ENCODE data around the gene LRRC8D. TPM values are rescaled to one million over a fixed set of nuclear protein-coding genes. Genes with fewer than 3 reads are reported as not detected.

The LRRC8D gene
- total and polyA plus RNA-seq, 2 donors from 2014 or later, result 16.3 to 36.6 TPM

GRCh38 chr1:89936694-89937093 lies 115.9 kb downstream of the LRRC8D start:
- TF ChIP-seq, protein P1, sequence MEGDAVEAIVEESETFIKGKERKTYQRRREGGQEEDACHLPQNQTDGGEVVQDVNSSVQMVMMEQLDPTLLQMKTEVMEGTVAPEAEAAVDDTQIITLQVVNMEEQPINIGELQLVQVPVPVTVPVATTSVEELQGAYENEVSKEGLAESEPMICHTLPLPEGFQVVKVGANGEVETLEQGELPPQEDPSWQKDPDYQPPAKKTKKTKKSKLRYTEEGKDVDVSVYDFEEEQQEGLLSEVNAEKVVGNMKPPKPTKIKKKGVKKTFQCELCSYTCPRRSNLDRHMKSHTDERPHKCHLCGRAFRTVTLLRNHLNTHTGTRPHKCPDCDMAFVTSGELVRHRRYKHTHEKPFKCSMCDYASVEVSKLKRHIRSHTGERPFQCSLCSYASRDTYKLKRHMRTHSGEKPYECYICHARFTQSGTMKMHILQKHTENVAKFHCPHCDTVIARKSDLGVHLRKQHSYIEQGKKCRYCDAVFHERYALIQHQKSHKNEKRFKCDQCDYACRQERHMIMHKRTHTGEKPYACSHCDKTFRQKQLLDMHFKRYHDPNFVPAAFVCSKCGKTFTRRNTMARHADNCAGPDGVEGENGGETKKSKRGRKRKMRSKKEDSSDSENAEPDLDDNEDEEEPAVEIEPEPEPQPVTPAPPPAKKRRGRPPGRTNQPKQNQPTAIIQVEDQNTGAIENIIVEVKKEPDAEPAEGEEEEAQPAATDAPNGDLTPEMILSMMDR (IDR thresholded peaks at IDR 0.05; ENCODE audit: borderline replicate concordance, extremely low read depth, insufficient read depth), result no peak
- intact Hi-C loops (cut with DNase I), result no loop called here
- Histone ChIP-seq H3K27ac (ENCODE audit: low read depth in 2 of 2, low read length in 2 of 2) (no peak overlapping the region), H3K4me1 (ENCODE audit: control insufficient read depth in 2 of 3, insufficient read depth in 2 of 3, low read depth in 1 of 3, low read length in 3 of 3) (peaks cover 0 to 3% (median 0%) of the 10 kb centered on the region in 3 donors), H3K9me3 (ENCODE audit: control insufficient read depth in 2 of 3, insufficient read depth in 1 of 3, low read length in 3 of 3) (no peaks in the 10 kb centered on the region), H3K27me3 (ENCODE audit: control insufficient read depth, insufficient read depth, low read length) (no peaks in the 10 kb centered on the region), H3K4me3 (ENCODE audit: low read length in 3 of 3) (no peak overlapping the region), H3K36me3 (ENCODE audit: control insufficient read depth in 2 of 3, insufficient read depth in 3 of 3, low read length in 3 of 3) (peaks cover 3 to 17% (median 14%) of the 10 kb centered on the region in 3 donors), H3K9ac (ENCODE audit: low read length in 3 of 3) (no peak overlapping the region)
- no peak for FAIRE-seq
- DNase-seq, result no peak

DNA sequence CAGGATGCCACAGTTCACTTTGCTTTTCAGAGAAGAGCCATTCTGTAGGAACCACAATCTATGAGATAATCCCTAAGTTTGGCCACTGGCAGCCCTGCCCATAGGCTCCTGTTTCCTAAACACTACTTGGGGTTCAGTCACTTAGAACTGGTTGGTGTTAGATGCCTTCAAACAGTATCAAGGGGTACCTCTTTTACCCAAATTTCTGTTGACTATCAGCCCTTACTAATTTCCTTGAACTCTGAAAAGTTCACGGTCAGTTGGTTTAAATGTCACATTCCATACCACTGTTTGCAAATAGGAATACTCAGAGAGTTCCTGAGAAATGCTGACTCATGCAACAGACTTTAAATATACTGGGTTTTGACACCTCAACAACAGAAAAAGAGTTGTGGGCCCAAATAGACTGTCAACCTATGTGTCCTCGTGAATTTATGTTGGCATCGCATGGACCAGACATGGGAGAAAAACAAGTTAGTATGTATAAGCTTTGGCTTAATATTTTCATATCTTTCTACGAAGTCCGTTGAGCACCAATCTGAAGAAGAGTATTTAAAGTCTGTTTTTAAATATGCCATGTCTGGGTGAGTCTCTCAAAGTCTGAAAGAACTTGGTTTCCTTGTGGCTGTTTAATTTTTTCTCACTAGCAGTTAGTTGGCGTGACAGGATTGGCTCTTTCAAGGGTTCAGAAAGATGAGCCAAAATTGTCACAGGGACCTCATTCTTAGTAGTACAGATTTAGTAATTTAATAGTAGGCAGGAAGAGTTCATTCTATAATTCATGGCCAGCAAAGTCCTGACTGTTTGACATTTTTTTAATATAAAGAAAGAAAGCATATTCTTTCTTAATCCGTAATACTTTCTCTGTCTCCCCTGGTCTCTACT lies 117.6 kb downstream of the LRRC8D start:
- TF ChIP-seq, protein P1 (IDR thresholded peaks at IDR 0.05; ENCODE audit: borderline replicate concordance, extremely low read depth, insufficient read depth), result no peak
- Histone ChIP-seq H3K27me3 (ENCODE audit: control insufficient read depth, insufficient read depth, low read length) (no peaks in the 10 kb centered on the region), H3K9me3 (ENCODE audit: control insufficient read depth in 2 of 3, insufficient read depth in 1 of 3, low read length in 3 of 3) (no peaks in the 10 kb centered on the region), H3K27ac (ENCODE audit: low read depth in 2 of 2, low read length in 2 of 2) (no peak overlapping the region), H3K4me1 (ENCODE audit: control insufficient read depth in 2 of 3, insufficient read depth in 2 of 3, low read depth in 1 of 3, low read length in 3 of 3) (peaks cover 0 to 3% (median 0%) of the 10 kb centered on the region in 3 donors), H3K36me3 (ENCODE audit: control insufficient read depth in 2 of 3, insufficient read depth in 3 of 3, low read length in 3 of 3) (peaks cover 0 to 13% (median 10%) of the 10 kb centered on the region in 3 donors), H3K4me3 (ENCODE audit: low read length in 3 of 3) (no peak overlapping the region), H3K9ac (ENCODE audit: low read length in 3 of 3) (no peak overlapping the region)
- FAIRE-seq, result no peak
- peak in 2 of 5 donors; percentile 46 to 54 for DNase-seq
- intact Hi-C loops (cut with DNase I), result no loop called here

GRCh38 chr1:89939059-89939570 lies 118.3 kb downstream of the LRRC8D start:
- TF ChIP-seq, protein P1 (IDR thresholded peaks at IDR 0.05; ENCODE audit: borderline replicate concordance, extremely low read depth, insufficient read depth), result no peak
- Histone ChIP-seq H3K9me3 (ENCODE audit: control insufficient read depth in 2 of 3, insufficient read depth in 1 of 3, low read length in 3 of 3) (no peaks in the 10 kb centered on the region), H3K9ac (ENCODE audit: low read length in 3 of 3) (no peak overlapping the region), H3K4me3 (ENCODE audit: low read length in 3 of 3) (no peak overlapping the region), H3K4me1 (ENCODE audit: control insufficient read depth in 2 of 3, insufficient read depth in 2 of 3, low read depth in 1 of 3, low read length in 3 of 3) (peaks cover 0 to 3% (median 0%) of the 10 kb centered on the region in 3 donors), H3K27ac (ENCODE audit: low read depth in 2 of 2, low read length in 2 of 2) (no peak overlapping the region), H3K27me3 (ENCODE audit: control insufficient read depth, insufficient read depth, low read length) (no peaks in the 10 kb centered on the region), H3K36me3 (ENCODE audit: control insufficient read depth in 2 of 3, insufficient read depth in 3 of 3, low read length in 3 of 3) (peaks cover 0 to 6% (median 6%) of the 10 kb centered on the region in 3 donors)
- FAIRE-seq (no peak), DNase-seq (no peak)
- intact Hi-C loops (cut with DNase I), result no loop called here

Data from kidney (tissue), 14 donors.